ENCODE data around the gene LGALS14.

The LGALS14 gene

DNA sequence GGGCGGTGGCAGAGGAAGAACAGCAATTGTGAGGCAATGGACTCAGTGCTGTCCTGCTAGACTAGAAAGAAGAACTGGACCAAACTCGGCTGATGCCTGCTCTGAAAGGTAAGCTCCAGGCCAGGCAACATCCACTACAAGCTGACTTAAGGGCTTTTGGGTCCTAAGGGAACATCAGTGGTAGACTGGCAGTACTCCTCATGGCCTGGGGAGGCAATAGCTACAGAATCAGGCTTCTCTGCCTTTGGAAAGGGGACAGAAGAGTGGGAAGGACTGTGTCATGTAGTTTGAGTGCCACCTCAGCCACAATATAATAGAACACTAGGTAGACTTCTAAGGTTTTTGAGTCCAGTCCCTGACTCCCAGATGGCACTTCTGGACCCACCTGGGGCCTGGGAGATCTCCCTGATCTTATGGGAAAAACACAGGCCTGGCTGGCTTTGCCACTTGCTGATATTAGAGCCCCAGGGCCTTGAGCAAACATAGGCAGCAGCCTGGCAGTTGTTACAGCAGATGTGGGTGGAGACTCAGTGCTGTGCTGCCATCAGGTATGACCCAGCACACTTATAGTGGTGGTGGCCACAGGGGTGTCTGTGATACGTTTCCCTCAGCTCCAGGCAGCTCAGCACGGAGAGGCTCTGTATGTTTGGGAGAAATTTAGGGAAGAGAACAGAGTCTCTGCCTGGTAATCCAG is 42.7 kb downstream of the LGALS14 start:
- no peak for DNase-seq (ENCODE audit: low spot score)

DNA sequence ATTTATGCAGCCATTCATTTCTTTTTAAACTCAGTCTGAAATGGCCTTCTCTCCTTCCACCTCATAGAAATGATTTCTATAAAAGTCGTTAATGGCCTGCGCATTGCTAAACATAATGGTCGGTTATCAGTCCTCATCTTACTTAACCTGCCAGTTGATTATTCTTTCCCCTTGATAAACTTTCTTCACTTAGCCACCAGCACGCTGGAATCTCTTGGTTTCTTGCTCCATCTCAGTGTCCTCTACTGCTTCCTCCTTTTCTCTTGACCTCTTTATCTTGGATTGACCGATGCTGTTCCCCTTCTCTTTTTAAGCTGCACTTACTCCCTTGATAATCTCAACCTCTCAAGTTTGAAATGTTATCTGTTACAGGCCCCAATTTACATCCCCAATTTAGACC is 45.7 kb downstream of the LGALS14 start:
- DNase-seq (ENCODE audit: low spot score): no peak

DNA sequence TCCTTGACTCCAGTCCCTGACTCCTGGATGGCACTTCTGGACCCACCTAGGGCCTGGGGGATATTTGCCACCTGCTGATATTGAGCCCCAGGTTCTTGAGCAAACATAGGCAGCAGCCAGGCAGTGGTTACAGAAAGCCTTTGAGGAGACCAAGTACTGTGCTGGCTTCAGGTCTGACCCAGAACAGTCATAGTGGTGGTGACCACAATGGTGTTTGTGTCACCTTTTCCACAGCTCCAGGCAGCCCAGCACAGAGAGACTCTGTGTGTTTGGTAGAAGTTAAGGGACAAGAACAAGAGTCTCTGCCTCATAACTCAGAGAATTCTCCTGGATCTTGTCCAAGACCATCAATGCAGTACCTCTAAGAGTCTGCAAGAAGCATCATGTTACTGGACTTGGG is 48.1 kb downstream of the LGALS14 start:
- DNase-seq (ENCODE audit: low spot score): no peak

DNA sequence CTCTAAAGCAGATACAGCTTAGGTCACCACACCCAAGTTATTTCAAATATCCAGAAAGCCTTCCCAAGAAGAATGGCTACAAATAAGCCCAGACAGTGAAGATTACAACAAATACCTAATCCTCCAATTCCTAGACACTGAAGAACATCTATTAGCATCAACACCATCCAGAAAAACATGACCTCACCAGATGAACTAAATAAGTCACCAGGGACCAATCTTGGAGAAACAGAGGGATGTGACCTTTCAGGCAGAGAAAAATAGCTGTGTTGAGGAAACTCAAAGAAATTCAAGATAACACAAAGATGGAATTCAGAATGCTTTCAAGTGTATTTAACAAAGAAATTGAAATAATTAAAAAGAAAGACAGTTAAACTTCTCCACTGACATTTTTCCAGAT is 48.5 kb downstream of the LGALS14 start:
- DNase-seq (ENCODE audit: low spot score): no peak

DNA sequence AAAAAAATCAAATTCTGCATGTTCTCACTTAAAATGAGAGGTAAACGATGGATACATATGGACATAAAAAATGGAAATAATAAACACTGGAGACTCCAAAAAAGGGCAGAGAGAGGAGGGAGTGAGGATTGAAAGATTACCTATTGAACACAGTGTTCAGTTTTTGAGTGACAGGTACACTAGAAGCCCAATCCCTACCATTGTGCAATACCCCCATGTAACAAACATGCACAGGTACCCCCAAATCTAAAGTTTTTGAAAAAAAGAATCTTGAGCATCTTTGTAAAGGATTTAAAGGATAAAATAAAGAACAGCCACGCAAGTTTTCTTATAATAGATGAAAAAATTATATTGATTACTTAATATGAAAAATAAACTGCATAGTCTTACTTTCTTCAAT is 50.3 kb downstream of the LGALS14 start:
- DNase-seq (ENCODE audit: low spot score): no peak

DNA sequence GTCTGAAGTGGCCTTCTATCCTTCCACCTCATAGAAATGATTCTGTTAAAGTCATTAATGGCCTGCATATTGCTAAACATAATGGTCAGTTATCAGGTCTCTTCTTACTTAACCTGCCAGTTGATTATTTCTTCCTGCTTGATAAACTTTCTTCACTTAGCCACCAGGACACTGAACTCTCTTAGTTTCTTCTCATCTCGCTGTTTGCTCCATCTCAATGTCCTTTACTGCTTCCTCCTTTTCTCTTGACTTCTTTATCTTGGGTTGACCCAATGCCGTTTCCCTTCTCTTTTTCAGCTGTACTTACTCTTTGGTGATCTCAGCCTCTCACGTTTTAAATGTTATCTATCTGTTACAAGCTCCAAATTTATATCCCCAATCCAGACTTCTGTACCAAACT is 50.7 kb downstream of the LGALS14 start:
- no peak for DNase-seq (ENCODE audit: low spot score)

All from NAMALWA (cell line).